ENCODE results near the gene PLEKHG2. TPM values are rescaled to one million over a fixed set of nuclear protein-coding genes. Genes with fewer than 3 reads are reported as not detected.
A peak's percentile ranks its signal among the peaks of the same experiment; 100 is the strongest.

PLEKHG2 gene
- total RNA-seq, 1 experiment from 2014 or later: 62.3 TPM

- TF ChIP-seq ZSCAN18 (CRISPR knock-in tag; IDR thresholded peaks at IDR 0.05) (no peak), CTCF (IDR thresholded peaks at IDR 0.05) (no peak), CREB1 (CRISPR knock-in tag; IDR thresholded peaks at IDR 0.05) (no peak), MYBL2 (CRISPR knock-in tag; IDR thresholded peaks at IDR 0.05) (no peak), AFF4 (CRISPR knock-in tag; IDR thresholded peaks at IDR 0.05; ENCODE audit: borderline replicate concordance) (no peak)
- TF ChIP-seq, protein P1, sequence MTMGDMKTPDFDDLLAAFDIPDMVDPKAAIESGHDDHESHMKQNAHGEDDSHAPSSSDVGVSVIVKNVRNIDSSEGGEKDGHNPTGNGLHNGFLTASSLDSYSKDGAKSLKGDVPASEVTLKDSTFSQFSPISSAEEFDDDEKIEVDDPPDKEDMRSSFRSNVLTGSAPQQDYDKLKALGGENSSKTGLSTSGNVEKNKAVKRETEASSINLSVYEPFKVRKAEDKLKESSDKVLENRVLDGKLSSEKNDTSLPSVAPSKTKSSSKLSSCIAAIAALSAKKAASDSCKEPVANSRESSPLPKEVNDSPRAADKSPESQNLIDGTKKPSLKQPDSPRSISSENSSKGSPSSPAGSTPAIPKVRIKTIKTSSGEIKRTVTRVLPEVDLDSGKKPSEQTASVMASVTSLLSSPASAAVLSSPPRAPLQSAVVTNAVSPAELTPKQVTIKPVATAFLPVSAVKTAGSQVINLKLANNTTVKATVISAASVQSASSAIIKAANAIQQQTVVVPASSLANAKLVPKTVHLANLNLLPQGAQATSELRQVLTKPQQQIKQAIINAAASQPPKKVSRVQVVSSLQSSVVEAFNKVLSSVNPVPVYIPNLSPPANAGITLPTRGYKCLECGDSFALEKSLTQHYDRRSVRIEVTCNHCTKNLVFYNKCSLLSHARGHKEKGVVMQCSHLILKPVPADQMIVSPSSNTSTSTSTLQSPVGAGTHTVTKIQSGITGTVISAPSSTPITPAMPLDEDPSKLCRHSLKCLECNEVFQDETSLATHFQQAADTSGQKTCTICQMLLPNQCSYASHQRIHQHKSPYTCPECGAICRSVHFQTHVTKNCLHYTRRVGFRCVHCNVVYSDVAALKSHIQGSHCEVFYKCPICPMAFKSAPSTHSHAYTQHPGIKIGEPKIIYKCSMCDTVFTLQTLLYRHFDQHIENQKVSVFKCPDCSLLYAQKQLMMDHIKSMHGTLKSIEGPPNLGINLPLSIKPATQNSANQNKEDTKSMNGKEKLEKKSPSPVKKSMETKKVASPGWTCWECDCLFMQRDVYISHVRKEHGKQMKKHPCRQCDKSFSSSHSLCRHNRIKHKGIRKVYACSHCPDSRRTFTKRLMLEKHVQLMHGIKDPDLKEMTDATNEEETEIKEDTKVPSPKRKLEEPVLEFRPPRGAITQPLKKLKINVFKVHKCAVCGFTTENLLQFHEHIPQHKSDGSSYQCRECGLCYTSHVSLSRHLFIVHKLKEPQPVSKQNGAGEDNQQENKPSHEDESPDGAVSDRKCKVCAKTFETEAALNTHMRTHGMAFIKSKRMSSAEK (CRISPR knock-in tag; IDR thresholded peaks at IDR 0.05; ENCODE audit: borderline replicate concordance): no peak
- TF ChIP-seq, protein P2, sequence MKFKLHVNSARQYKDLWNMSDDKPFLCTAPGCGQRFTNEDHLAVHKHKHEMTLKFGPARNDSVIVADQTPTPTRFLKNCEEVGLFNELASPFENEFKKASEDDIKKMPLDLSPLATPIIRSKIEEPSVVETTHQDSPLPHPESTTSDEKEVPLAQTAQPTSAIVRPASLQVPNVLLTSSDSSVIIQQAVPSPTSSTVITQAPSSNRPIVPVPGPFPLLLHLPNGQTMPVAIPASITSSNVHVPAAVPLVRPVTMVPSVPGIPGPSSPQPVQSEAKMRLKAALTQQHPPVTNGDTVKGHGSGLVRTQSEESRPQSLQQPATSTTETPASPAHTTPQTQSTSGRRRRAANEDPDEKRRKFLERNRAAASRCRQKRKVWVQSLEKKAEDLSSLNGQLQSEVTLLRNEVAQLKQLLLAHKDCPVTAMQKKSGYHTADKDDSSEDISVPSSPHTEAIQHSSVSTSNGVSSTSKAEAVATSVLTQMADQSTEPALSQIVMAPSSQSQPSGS (CRISPR knock-in tag; IDR thresholded peaks at IDR 0.05; ENCODE audit: borderline replicate concordance, low read depth): no peak
Observed at GRCh38 chr19:39401070-39401548, 11.4 kb upstream of the PLEKHG2 start (continued).

DNA sequence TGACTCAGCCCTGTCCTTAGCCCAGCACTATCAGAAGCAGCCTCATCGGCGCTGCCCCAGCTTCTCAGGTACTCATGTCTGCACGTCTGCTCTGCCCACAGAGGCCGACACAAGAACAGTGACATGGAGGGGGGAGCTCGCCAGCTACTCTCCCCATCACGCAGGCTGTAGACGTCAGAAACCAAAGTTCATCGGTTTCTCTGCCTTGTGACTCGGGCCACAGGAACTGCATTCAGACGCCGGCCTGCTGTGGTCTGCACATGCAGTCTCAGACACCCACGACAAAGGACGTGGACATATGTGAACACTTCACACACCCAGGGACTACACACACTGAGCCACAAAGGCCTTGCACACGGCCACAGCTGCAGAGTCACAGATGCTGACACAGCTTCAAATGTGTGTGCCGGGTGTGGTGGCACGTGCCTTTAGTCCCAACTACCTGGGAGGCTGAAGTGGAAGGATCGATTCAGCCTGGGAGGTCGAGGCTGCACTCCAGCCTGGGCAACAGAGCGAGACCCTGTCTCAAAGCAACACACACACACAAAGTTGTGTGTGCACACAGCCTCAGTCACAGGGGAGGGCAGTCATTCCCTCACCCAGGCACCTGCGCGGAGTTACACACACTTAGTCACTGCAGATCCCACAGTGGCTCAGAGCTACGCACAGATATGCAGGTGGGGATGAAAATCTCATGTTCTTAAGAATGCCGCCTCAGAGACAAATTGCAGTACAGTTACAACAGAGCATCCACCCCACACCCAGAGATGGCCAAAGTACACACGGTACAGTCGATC, 10.7 kb upstream of the PLEKHG2 start:
- POLR2A ChIA-PET: interaction anchor here (0.6 to 3.5 kb wide), 7 partner anchors 9 to 34 kb away, joined by 3 to 25 read pairs (median 4); partner anchors contain the start of genes MED29, PAF1 and RPS16
- ATAC-seq: no peak
- H3K4me3 Mint-ChIP-seq: peak overlapping the region; percentile 91
- no peaks in the 10 kb centered on the region for H3K27me3 Mint-ChIP-seq (ENCODE audit: low read depth)
- H3K27ac Mint-ChIP-seq: peak overlapping the region; percentile 81
- H3K36me3 Mint-ChIP-seq: peaks cover 2% of the 10 kb centered on the region; the same call in 1 of the 2 replicates
- CTCF ChIA-PET: interaction anchor here (0.7 to 2.4 kb wide), 5 partner anchors 10 to 198 kb away, joined by 3 to 12 read pairs (median 4); partner anchors contain the start of genes MED29, PAF1, PLEKHG2 and SYCN
- DNase-seq (ENCODE audit: low spot score): no peak
- no peaks in the 10 kb centered on the region for H3K9me3 Mint-ChIP-seq
- H3K4me1 Mint-ChIP-seq: peaks cover 45% of the 10 kb centered on the region
- TF ChIP-seq, protein P3, sequence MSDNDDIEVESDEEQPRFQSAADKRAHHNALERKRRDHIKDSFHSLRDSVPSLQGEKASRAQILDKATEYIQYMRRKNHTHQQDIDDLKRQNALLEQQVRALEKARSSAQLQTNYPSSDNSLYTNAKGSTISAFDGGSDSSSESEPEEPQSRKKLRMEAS (CRISPR knock-in tag; IDR thresholded peaks at IDR 0.05): 0 out of 2 replicates have a peak, but pooled peaks have one; percentile 28
- TF ChIP-seq SMAD4 (CRISPR knock-in tag; IDR thresholded peaks at IDR 0.05) (no peak), TEAD4 (CRISPR knock-in tag; IDR thresholded peaks at IDR 0.05) (no peak), ETV6 (CRISPR knock-in tag; IDR thresholded peaks at IDR 0.05) (no peak), ZNF121 (CRISPR knock-in tag; IDR thresholded peaks at IDR 0.05) (peak; percentile 100), GABPB1 (CRISPR knock-in tag; IDR thresholded peaks at IDR 0.05) (peak; percentile 52; the same call in 1 of the 2 replicates), RELA (CRISPR knock-in tag; IDR thresholded peaks at IDR 0.05; ENCODE audit: borderline replicate concordance) (no peak), ZNF232 (CRISPR knock-in tag; IDR thresholded peaks at IDR 0.05) (no peak), ZBTB21 (CRISPR knock-in tag; IDR thresholded peaks at IDR 0.05; ENCODE audit: borderline replicate concordance) (no peak), MYBL2 (CRISPR knock-in tag; IDR thresholded peaks at IDR 0.05) (no peak), CDX4 (CRISPR knock-in tag; IDR thresholded peaks at IDR 0.05; ENCODE audit: borderline replicate concordance) (no peak)
- TF ChIP-seq, protein P4, sequence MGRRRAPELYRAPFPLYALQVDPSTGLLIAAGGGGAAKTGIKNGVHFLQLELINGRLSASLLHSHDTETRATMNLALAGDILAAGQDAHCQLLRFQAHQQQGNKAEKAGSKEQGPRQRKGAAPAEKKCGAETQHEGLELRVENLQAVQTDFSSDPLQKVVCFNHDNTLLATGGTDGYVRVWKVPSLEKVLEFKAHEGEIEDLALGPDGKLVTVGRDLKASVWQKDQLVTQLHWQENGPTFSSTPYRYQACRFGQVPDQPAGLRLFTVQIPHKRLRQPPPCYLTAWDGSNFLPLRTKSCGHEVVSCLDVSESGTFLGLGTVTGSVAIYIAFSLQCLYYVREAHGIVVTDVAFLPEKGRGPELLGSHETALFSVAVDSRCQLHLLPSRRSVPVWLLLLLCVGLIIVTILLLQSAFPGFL (CRISPR knock-in tag; IDR thresholded peaks at IDR 0.05; ENCODE audit: borderline replicate concordance): no peak; the same call in 1 of the 2 replicates

Measured in WTC11 (cell line).